ENCODE data around the gene INVS. TPM values are rescaled to one million over a fixed set of nuclear protein-coding genes. Genes with fewer than 3 reads are reported as not detected.
A peak's percentile ranks its signal among the peaks of the same experiment; 100 is the strongest.

Gene INVS
- total and polyA plus RNA-seq, 2 experiments from 2014 or later = 9.4 to 15.3 TPM

GRCh38 chr9:100290714-100291113 is 191.7 kb downstream of the INVS start:
- Histone ChIP-seq H3K4me1 (ENCODE audit: low read depth) (no peaks in the 10 kb centered on the region), H3K4me3 (no peak overlapping the region), H3K36me3 (peaks cover 17% of the 10 kb centered on the region), H3K27ac (no peak overlapping the region), H3K27me3 (no peaks in the 10 kb centered on the region), H3K9me3 (ENCODE audit: low read depth) (no peaks in the 10 kb centered on the region)
- DNase-seq (ENCODE audit: low read depth in 1 of 2, low spot score in 1 of 2) = no peak
- no peak for TF ChIP-seq CTCF (IDR thresholded peaks at IDR 0.05; ENCODE audit: low read depth, low read length)

GRCh38 chr9:100292414-100292813 is 193.4 kb downstream of the INVS start:
- Histone ChIP-seq H3K4me3 (no peak overlapping the region), H3K36me3 (peaks cover 20% of the 10 kb centered on the region), H3K27ac (no peak overlapping the region), H3K4me1 (ENCODE audit: low read depth) (no peaks in the 10 kb centered on the region), H3K27me3 (no peaks in the 10 kb centered on the region), H3K9me3 (ENCODE audit: low read depth) (no peaks in the 10 kb centered on the region)
- DNase-seq (ENCODE audit: low read depth in 1 of 2, low spot score in 1 of 2) = no peak
- no peak for TF ChIP-seq CTCF (IDR thresholded peaks at IDR 0.05; ENCODE audit: low read depth, low read length)

- peaks cover 26% of the 10 kb centered on the region for H3K36me3 ChIP-seq
- no peak for TF ChIP-seq CTCF (IDR thresholded peaks at IDR 0.05; ENCODE audit: low read depth, low read length)
Observed at GRCh38 chr9:100294341-100294740, 195.3 kb downstream of the INVS start.

GRCh38 chr9:100294806-100295205 is 195.8 kb downstream of the INVS start:
- Histone ChIP-seq H3K4me3 (no peak overlapping the region), H3K27me3 (no peaks in the 10 kb centered on the region), H3K9me3 (ENCODE audit: low read depth) (no peaks in the 10 kb centered on the region), H3K4me1 (ENCODE audit: low read depth) (no peaks in the 10 kb centered on the region), H3K36me3 (peaks cover 29% of the 10 kb centered on the region), H3K27ac (no peak overlapping the region)
- DNase-seq (ENCODE audit: low read depth in 1 of 2, low spot score in 1 of 2) = no peak
- no peak for TF ChIP-seq CTCF (IDR thresholded peaks at IDR 0.05; ENCODE audit: low read depth, low read length)

More at GRCh38 chr9:100294341-100294740, 195.3 kb downstream of the INVS start:
- Histone ChIP-seq H3K4me1 (ENCODE audit: low read depth) (no peaks in the 10 kb centered on the region), H3K9me3 (ENCODE audit: low read depth) (no peaks in the 10 kb centered on the region), H3K27ac (no peak overlapping the region), H3K27me3 (no peaks in the 10 kb centered on the region), H3K4me3 (no peak overlapping the region)
- peak in 1 of 2 donors; percentile 12 for DNase-seq (ENCODE audit: low read depth in 1 of 2, low spot score in 1 of 2)

- Histone ChIP-seq H3K9me3 (ENCODE audit: low read depth) (no peaks in the 10 kb centered on the region), H3K4me3 (no peak overlapping the region), H3K27ac (no peak overlapping the region), H3K36me3 (peaks cover 34% of the 10 kb centered on the region), H3K27me3 (no peaks in the 10 kb centered on the region), H3K4me1 (ENCODE audit: low read depth) (no peaks in the 10 kb centered on the region)
- DNase-seq (ENCODE audit: low read depth in 1 of 2, low spot score in 1 of 2) = no peak
- no peak for TF ChIP-seq CTCF (IDR thresholded peaks at IDR 0.05; ENCODE audit: low read depth, low read length)
Observed at GRCh38 chr9:100295240-100295639, 196.2 kb downstream of the INVS start.

GRCh38 chr9:100296407-100296806 is 197.4 kb downstream of the INVS start:
- no peak for TF ChIP-seq CTCF (IDR thresholded peaks at IDR 0.05; ENCODE audit: low read depth, low read length)

More at GRCh38 chr9:100296407-100296806, 197.4 kb downstream of the INVS start:
- peaks cover 44% of the 10 kb centered on the region for H3K36me3 ChIP-seq
- no peaks in the 10 kb centered on the region for H3K4me1 ChIP-seq (ENCODE audit: low read depth)
- no peaks in the 10 kb centered on the region for H3K27me3 ChIP-seq
- H3K9me3 ChIP-seq (ENCODE audit: low read depth) = no peaks in the 10 kb centered on the region
- H3K27ac ChIP-seq = no peak overlapping the region
- no peak for DNase-seq (ENCODE audit: low read depth in 1 of 2, low spot score in 1 of 2)
- no peak overlapping the region for H3K4me3 ChIP-seq

All from cardiac muscle cell (in vitro differentiated cells and primary cell).